GM19468 (cell line): ENCODE results near the gene ZNF276.

Experiments used
- ATAC-seq: cut with Tn5 transposase; IDR thresholded peaks from one replicate; pipeline ENCODE4 v1.9.1; 2021; ENCODE audit warnings: mild to moderate bottlenecking, moderate library complexity, moderate number of reproducible peaks; ENCODE audit not compliant: unreplicated experiment; ENCODE audit errors: extremely low read depth

The ZNF276 gene

DNA sequence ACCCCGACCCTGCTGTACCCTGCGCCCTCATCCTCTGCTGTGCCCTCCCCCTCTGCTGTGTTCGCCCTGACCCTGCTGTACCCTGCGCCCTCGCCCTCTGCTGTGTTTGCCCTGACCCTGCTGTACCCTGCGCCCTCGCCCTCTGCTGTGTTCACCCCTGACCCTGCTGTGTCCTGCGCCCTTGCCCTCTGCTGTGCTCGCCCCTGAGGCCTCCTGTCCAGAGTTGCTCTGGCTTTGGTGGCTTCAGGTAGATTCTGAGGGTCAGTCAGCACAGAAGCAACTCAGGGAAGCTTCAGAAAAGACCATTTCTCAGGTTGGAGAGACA lies 11.5 kb downstream of the ZNF276 start:
- no peak for ATAC-seq

GRCh38 chr16:89733322-89733721 lies 12.0 kb downstream of the ZNF276 start:
- ATAC-seq, result no peak

DNA sequence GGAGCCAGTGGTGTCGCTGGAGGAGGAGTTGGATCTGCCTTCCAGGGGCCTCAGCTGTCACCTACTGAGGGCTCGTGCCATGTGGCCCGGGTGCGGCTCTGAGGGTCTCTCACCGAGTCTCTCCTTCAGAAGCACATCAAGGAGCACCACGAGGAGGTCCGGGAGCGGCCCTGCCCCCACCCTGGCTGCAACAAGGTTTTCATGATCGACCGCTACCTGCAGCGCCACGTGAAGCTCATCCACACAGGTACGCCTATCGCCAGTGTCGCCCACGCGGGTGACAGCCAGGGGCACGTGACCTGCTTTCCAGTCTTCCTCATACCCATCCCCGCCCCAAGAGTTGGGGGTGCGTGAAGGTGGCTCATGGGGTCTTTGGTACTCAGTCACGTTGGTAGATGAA lies 12.5 kb downstream of the ZNF276 start:
- no peak for ATAC-seq

DNA sequence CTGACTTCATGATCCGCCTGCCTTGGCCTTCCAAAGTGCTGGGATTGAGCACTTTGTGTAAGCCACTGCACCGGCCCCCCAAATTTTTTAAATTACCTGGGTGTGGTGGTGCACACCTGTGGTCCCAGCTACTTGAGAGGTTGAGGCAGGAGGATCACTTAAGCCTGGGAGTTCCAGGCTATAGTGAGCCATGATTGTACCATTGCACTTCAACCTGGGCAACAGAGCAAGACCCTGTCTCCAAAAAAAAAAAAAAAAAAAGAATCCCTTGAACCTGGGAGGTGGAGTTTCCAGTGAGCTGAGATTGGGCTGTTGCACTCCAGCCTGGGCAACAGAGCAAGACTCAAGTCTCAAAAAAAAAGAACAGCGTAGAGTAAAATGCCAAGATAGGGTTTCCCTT lies 15.2 kb downstream of the ZNF276 start:
- no peak for ATAC-seq

GRCh38 chr16:89737341-89738071 lies 16.2 kb downstream of the ZNF276 start:
- no peak for ATAC-seq

DNA sequence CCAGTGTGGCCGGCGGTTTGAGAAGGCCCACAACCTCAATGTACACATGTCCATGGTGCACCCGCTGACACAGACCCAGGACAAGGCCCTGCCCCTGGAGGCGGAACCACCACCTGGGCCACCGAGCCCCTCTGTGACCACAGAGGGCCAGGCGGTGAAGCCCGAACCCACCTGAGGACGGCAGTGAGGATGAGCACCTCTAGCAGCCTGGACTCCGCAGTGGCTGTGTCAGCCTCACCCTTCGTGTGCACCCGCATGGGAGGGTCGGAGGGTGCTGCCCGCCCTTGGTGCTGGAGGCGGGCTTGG lies 16.7 kb downstream of the ZNF276 start:
- ATAC-seq, result no peak

GRCh38 chr16:89738538-89739317 lies 17.4 kb downstream of the ZNF276 start:
- no peak for ATAC-seq

DNA sequence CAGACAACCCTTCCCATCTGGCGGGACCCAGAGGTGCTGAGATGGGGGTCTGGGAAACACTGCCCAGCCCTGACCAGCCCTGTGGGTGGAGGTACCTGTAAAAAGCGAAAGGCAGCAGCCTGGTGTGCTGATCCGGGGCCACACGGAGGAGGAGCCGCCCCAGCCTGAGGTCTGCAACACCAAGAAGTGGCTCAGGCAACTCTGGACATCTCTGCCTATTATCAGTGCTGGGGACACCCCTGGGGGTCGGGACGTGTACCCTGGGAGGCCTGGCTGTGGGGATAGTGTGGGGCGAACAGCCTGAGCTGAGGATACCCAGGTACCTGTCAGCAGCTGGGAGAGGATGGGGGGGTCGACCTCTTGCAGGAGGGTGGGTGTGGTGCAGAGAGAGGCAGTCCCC lies 18.0 kb downstream of the ZNF276 start:
- no peak for ATAC-seq

- no peak for ATAC-seq
Observed at GRCh38 chr16:89741342-89742014, 20.1 kb downstream of the ZNF276 start.

GRCh38 chr16:89742948-89743347 lies 21.6 kb downstream of the ZNF276 start:
- ATAC-seq, result no peak

- ATAC-seq, result no peak
Observed at GRCh38 chr16:89744813-89745212, 23.5 kb downstream of the ZNF276 start.

DNA sequence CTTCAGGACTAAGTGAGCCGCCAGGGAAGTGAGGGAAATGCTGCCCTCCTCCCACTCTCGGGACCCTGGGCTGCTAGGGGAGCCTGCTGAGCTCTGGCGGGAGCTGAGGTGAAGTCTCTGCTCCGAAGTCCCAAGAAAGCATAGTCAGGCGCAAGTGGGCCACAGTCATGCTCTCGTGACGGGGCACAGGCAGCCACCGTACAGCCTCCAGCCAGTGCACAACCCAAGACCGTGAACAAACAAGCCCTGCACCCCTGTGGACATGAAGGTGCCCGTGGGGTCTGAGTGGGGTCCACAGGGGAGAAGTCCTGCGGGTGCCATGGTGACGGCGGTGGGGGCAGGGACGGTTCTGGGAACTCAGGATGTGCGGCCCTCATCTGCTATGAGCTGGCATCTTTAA lies 24.7 kb downstream of the ZNF276 start:
- no peak for ATAC-seq

GRCh38 chr16:89748076-89748475 lies 26.7 kb downstream of the ZNF276 start:
- ATAC-seq, result no peak

DNA sequence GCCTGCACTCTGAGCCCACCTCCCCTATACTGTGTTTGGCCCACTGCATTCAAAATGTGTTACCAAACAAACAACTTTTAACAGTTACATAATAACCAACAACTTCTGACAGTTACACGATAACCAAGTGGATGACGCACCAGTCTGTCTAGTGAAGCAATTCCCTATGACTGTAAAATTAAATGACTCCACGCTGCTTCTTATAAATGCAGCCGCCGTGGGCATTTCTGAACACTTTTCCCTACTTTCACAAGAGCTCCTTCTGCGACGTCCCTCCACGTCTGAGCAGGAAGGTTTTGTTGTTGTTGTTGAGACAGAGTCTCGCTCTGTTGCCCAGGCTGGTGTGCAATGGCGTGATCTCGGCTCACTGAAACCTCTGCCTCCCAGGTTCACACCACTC lies 27.6 kb downstream of the ZNF276 start:
- no peak for ATAC-seq

- ATAC-seq, result no peak
Observed at GRCh38 chr16:89749637-89750036, 28.3 kb downstream of the ZNF276 start.

- no peak for ATAC-seq
Observed at GRCh38 chr16:89759746-89760340, 38.5 kb downstream of the ZNF276 start.

- ATAC-seq, result no peak
Observed at GRCh38 chr16:89761304-89761922, 40.1 kb downstream of the ZNF276 start.

- ATAC-seq, result peak; percentile 68
Observed at GRCh38 chr16:89764711-89765201, 43.4 kb downstream of the ZNF276 start.

DNA sequence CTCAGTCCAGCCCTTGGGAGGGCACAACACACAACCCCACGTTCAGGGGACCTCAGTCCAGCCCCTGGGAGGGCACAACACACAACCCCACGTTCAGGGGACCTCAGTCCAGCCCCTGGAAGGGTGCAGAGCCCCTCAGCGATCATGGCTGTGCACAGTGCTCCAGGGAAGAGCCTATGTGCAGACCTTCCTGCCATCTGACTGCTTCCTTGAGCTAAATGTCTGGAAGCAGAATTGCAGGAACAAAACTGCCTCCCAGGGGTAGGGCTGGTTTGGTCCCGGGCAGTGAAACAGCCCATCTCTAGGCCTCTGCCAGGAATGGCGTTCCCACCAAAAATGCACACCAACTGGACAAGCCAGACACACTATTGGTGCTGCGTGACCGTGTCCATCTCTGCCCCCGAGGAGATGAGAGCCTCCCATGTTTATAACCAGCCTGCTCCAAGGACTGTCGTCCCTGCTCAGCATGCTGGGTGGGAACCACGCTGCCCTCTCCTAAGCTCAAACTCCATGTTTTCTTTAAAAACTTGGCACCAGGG lies 44.0 kb downstream of the ZNF276 start:
- no peak for ATAC-seq

DNA sequence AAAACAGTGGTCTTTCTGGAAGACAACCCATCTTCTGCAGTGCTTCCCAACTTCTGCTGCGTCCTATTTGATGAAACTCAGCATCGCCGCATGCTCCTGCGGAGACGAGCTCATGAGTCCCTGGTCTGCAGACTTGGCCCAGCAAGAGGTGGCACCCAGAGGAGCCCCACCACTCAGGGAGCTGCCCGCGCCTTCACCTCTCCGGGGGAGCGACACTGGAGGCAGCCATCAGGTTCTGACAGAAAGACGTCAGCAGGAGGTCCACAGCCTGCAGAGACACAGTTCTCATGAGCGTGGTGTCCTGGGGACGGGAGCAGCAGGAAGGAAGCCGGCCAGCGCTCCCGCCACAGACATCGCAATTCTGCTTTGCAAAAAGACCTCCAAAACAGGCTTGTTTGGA lies 49.0 kb downstream of the ZNF276 start:
- no peak for ATAC-seq
